ENCODE measurements around the gene PLCB4.

PLCB4 gene

GRCh38 chr20:9507544-9508239 is 438.8 kb downstream of the PLCB4 start:
- no peak for TF ChIP-seq REST (IDR thresholded peaks at IDR 0.05; ENCODE audit: insufficient replicate concordance, low read depth)
- no peak for TF ChIP-seq GABPA (IDR thresholded peaks at IDR 0.05; ENCODE audit: low read depth)
- TF ChIP-seq SPI1 (IDR thresholded peaks at IDR 0.05; ENCODE audit: borderline replicate concordance, low read depth): no peak
- no peak for TF ChIP-seq POLR2AphosphoS5 (IDR thresholded peaks at IDR 0.05; ENCODE audit: low read depth)
- no peak for TF ChIP-seq CTCF (IDR thresholded peaks at IDR 0.05; ENCODE audit: insufficient read depth, low read length)
- no peak overlapping the region for H3K4me3 ChIP-seq (replicated peaks; ENCODE audit: insufficient read depth, low read length)
- no peak overlapping the region for H3K27ac ChIP-seq (replicated peaks)
- H3K27me3 ChIP-seq (ENCODE audit: insufficient read depth, poor library complexity, severe bottlenecking): peaks cover 43% of the 10 kb centered on the region
- no peak for DNase-seq (ENCODE audit: low read depth in 1 of 2, low spot score in 1 of 2)

- Histone ChIP-seq H3K4me3 (replicated peaks; ENCODE audit: insufficient read depth, low read length) (no peak overlapping the region), H3K27ac (replicated peaks) (no peak overlapping the region), H3K27me3 (ENCODE audit: insufficient read depth, poor library complexity, severe bottlenecking) (peaks cover 48% of the 10 kb centered on the region)
- DNase-seq (ENCODE audit: low read depth in 1 of 2, low spot score in 1 of 2): no peak
- TF ChIP-seq SPI1 (IDR thresholded peaks at IDR 0.05; ENCODE audit: borderline replicate concordance, low read depth) (no peak), POLR2AphosphoS5 (IDR thresholded peaks at IDR 0.05; ENCODE audit: low read depth) (no peak), CTCF (IDR thresholded peaks at IDR 0.05; ENCODE audit: insufficient read depth, low read length) (no peak), REST (IDR thresholded peaks at IDR 0.05; ENCODE audit: insufficient replicate concordance, low read depth) (no peak), GABPA (IDR thresholded peaks at IDR 0.05; ENCODE audit: low read depth) (no peak)
Measured at GRCh38 chr20:9508240-9508661, 439.4 kb downstream of the PLCB4 start.

- DNase-seq (ENCODE audit: low read depth in 1 of 2, low spot score in 1 of 2): no peak
- H3K4me3 ChIP-seq (replicated peaks; ENCODE audit: insufficient read depth, low read length): no peak overlapping the region
- no peak overlapping the region for H3K27ac ChIP-seq (replicated peaks)
- TF ChIP-seq CTCF (IDR thresholded peaks at IDR 0.05; ENCODE audit: insufficient read depth, low read length): no peak
- TF ChIP-seq GABPA (IDR thresholded peaks at IDR 0.05; ENCODE audit: low read depth): no peak
- no peak for TF ChIP-seq REST (IDR thresholded peaks at IDR 0.05; ENCODE audit: insufficient replicate concordance, low read depth)
- no peak for TF ChIP-seq SPI1 (IDR thresholded peaks at IDR 0.05; ENCODE audit: borderline replicate concordance, low read depth)
- no peak for TF ChIP-seq POLR2AphosphoS5 (IDR thresholded peaks at IDR 0.05; ENCODE audit: low read depth)
- peaks cover 53% of the 10 kb centered on the region for H3K27me3 ChIP-seq (ENCODE audit: insufficient read depth, poor library complexity, severe bottlenecking)
Measured at GRCh38 chr20:9508696-9509178, 439.9 kb downstream of the PLCB4 start.
